GM10248 (cell line): ENCODE measurements around the gene KDM2A.

Experiments used
- CTCF ChIA-PET: fragments of 300-600 bp; sonication (Branson Sonifier 250); formaldehyde crosslinking; extraction: SDS; loops from one replicate; lab custom pipeline; 2021; ENCODE audit warnings: antibody characterized with exemption; lab: Yijun Ruan, JAX
- POLR2A ChIA-PET: fragments of 350-650 bp; sonication (Branson Sonifier 250); formaldehyde crosslinking; extraction: SDS; loops from one replicate; lab custom pipeline; 2020; ENCODE audit warnings: antibody characterized with exemption; lab: Yijun Ruan, JAX
- DNase-seq: peaks from one replicate; pipeline ENCODE4 v3.0.0; 2012; ENCODE audit errors: extremely low spot score
- CTCF ChIP-seq: IDR thresholded peaks from 2 replicates; pipeline ENCODE4 v1.5.1; 2012; ENCODE audit warnings: mild to moderate bottlenecking, low read depth; ENCODE audit errors: extremely low read depth, missing control alignments, control extremely low read depth

The KDM2A gene

GRCh38 chr11:67278939-67279588, 160.0 kb downstream of the KDM2A start:
- no peak for DNase-seq
- CTCF ChIA-PET: interaction anchor here (0.7 to 1.9 kb wide), 4 partner anchors 9 to 38 kb away, joined by 3 to 7 read pairs (median 4); partner anchors contain the start of gene ANKRD13D
- TF ChIP-seq CTCF: no peak
- POLR2A ChIA-PET: no interaction called here

GRCh38 chr11:67279589-67280340, 160.7 kb downstream of the KDM2A start:
- POLR2A ChIA-PET: no interaction called here
- no peak for TF ChIP-seq CTCF
- DNase-seq: no peak
- CTCF ChIA-PET: interaction anchor here (0.7 to 1.9 kb wide), 4 partner anchors 9 to 37 kb away, joined by 3 to 7 read pairs (median 4); partner anchors contain the start of gene ANKRD13D

- ChIA-PET CTCF (interaction anchor here (1.3 to 1.9 kb wide), 3 partner anchors 8 to 18 kb away, joined by 3 to 7 read pairs (median 5); partner anchors contain the start of gene ANKRD13D), POLR2A (no interaction called here)
- DNase-seq: no peak
- TF ChIP-seq CTCF: no peak
Measured at GRCh38 chr11:67280341-67280787, 161.3 kb downstream of the KDM2A start.

- no peak for TF ChIP-seq CTCF
- CTCF ChIA-PET: interaction anchor here (1.3 to 1.5 kb wide), 2 partner anchors 9 to 14 kb away, joined by 3 to 4 read pairs; no protein-coding TSS in a partner anchor
- POLR2A ChIA-PET: no interaction called here
- no peak for DNase-seq
Measured at GRCh38 chr11:67280788-67281551, 161.9 kb downstream of the KDM2A start.

GRCh38 chr11:67281552-67282150, 162.6 kb downstream of the KDM2A start:
- DNase-seq: no peak
- no peak for TF ChIP-seq CTCF
- ChIA-PET POLR2A (no interaction called here), CTCF (interaction anchor here (0.8 to 1.5 kb wide), 3 partner anchors 9 to 15 kb away, joined by 3 to 4 read pairs (median 3); no protein-coding TSS in a partner anchor)
